ENCODE results near the gene FLNA.
"Not testable (repeated sequence)": the region's sequence is repeated elsewhere in the genome, so short reads cannot be mapped to it uniquely, and the experiment has no call there.

The FLNA gene

DNA sequence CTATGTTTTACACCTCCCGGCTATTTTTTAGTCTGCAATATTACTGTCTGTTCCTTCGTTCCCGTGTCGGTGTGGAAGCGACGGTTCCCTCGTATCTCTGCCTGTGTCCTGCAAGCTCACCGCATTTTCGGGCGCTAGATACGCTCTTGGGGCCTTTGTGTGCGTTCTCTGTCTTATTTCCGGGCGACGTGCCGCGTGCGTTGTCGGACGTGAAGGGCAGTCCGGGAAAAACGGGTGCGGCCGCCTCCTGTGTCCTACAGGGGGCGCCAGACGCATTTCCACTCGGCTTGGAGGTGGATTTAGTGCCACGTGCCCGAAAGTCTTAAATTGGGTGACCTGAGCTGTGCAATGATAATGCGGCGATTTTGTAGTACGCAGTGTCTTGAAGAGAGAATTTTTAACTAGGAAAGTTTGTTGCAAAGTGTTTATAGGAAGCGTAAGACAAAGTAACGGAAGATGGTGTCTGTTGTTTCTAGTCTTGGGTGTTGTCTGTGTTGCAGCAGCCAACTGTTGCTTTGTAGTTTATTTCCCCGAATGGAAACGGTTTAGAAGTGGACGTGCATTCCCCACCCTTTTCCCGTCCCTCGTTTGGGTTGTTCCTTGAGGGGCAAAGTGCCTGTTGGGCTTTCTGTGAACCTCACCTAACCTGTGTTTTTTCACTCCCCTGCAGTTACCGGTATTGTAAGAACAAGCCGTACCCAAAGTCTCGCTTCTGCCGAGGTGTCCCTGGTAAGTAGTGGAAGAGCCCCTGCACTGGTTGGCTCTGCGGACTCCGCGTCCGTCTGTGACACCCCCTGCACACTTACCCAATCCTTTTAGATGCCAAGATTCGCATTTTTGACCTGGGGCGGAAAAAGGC is 24.5 kb upstream of the FLNA start:
- no peak for DNase-seq

DNA sequence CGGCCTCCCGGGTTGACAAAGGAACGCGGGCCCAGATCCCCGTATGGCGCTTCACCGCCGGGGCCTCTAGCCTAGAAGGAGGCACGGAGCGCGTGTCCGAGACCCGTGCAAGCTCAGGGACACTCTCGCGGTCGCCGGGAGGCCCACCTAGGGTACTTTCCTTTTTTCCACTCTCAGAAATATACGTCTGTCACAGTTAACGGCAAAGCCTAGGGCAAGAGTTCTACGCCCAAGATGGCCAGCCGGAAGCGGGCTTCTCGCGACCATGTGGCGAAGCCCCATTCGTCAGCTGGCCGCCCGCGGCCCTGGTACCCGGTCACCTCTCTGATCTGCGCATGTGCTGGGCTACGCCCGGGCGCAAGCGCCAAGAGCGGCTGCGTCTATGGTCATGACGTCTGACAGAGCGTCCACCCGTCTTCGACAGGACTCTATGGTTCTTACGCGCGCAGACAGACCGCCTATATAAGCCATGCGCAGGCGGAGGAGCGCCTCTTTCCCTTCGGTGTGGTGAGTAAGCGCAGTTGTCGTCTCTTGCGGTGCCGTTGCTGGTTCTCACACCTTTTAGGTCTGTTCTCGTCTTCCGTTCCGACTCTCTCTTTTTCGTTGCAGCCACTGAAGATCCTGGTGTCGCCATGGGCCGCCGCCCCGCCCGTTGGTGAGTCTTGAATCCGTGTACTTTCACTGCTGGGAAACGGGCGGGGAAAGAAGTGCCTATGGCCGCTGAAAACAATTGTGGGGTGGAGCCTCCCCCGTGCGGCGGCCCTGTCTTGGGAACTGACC is 23.6 kb upstream of the FLNA start, which contains the start of gene RPL10:
RPL10 (plus strand) TSS at position 490 of the 780 bp plus-strand sequence; CDS start at position 633, 143 bp downstream.
- DNase-seq = peak; percentile 75

DNA sequence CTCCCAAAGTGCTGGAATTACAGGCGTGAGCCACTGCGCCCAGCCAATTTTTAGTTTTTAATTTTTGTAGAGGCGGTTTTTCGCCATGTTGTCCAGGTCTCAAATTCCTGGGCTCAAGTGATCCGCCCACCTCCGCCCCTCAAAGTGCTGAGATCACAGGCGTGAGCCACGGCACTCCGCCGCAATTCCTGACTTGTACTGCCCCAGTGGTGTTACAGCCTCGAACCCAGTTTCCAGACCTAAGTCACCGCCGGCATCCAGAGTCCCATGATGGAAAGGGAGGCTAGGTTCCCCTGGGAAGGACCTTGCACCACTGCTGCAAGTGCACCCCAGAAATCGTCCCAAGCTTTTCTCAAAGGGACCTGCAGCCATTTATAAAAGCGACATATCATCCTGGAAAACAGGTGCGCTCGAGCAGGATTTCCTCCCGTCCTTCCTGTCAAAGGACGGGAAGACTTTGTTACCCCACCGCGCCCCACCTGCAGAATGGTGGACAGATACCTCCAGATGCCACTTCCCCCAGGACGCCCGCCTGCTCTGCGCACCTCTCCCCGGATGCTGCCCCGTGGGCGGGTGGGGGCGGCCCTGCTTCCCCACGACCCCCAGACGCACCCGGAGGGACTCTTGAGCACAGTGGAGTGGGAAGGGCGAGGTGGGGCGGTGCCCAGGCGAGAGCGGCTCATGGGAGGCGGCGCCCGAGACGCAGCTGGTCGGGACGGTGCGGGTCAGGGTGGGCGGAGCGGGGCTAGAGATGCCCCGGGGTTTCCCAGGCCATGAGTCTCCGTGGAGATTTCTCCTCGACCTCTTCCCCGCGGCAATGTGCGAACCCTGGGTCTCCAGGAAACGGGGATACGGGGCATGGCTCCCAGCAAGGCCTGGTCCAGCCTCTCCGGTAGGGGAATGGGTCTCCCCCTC is 22.8 kb upstream of the FLNA start:
- DNase-seq = peak; percentile 40

DNA sequence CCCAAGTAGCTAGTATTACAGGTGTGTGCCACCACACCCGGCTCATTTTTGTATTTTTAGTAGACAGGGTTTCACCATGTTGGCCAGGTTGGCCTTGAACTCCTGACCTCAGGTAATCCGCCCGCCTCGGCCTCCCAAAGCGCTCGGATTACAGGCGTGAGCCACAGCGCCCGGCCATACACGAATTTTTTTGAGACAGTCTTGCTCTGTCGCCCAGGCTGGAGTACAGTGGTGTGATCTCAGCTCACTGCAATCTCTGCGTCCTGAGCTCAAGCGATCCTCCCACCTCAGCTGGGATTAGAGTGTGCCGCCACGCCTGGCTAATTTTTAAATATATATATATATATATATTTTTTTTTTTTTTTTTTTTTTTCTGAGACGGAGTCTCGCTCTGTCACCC is 21.9 kb upstream of the FLNA start:
- not testable (repeated sequence) for DNase-seq

DNA sequence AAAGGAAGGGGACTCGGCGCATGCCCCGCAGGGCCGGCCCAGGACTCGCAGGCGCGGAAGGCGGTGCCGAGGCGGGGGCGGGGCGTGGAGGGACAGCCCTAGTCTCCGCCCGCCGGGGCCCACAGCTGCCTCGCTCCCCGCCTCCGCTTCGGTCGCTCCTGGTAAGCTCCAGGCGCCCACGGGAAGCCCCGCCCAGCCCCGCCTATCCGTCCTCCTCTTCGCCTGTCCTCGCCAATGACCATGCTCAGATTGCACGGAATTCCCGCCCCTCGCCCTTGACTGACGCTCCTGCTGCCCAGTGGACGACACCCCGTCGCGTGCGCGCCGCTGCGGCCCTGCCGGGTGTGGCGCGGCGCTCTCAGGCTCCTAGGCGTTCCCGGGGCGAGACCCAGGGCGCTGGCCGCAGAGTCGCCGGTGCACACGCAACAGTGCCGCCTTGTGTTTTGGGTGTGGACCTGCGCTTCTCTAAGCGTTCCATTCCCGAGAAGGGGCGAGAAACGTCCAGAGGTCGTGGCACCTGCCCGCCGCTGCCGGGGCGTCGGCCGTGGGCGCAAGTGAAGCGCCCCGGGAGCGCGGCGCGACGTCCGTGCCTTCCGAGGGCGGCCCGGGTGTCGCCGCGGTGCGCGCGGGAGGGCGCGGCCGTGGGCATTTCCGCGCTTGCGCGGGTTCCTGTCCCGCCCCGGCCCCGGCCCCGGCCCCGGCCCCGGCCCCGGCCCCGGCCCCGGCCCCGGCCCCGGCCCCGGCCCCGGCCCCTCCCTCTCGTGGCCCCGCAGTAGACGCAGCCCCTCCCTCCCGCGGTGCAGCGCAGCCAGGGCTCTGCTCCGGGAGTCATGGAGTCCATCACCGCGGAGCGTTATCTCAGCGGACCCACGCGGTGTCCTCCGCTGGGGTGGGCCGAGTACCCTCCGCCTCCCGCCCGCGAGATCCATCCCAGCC is 15.6 kb upstream of the FLNA start:
- DNase-seq = not testable (repeated sequence)

DNA sequence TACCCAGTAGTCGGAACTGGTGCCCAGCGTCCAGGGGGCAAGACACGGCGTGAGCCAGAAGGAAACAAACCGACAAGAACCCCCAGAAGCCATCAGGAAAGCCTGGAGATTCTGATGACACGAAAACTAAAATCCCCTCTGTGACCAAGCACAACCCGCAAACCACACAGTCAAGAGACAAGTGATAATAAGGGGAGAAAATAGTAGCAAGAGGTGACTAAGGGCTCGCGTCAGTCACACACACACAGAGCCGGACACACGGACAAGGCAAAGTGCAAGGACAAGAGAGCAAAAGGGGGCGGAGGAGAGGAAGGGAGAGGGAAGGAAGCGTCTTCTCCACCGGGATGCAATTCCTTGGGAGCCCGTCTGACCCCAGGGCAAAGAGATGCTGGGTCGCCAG is 14.2 kb upstream of the FLNA start:
- DNase-seq = not testable (repeated sequence)

DNA sequence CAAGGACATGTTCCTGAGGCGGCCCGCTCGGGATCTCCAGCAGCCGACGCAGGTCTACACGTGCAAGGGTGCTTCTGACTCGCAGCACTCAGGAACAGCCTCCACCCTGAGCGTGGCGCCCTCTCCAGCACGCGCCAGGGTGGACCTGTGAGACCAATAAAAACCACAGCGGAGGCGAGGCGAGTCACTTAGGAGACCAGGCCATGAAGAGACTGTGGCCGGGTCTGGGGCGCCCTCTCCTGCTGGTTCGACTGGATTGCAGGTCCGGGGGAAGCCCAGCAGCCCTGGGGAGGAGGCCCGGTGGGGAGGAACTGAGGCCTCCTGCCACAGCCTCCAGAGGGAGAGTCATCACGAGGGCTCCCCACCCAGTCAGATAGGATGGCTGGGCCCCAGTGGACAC is 13.7 kb upstream of the FLNA start:
- not testable (repeated sequence) for DNase-seq

DNA sequence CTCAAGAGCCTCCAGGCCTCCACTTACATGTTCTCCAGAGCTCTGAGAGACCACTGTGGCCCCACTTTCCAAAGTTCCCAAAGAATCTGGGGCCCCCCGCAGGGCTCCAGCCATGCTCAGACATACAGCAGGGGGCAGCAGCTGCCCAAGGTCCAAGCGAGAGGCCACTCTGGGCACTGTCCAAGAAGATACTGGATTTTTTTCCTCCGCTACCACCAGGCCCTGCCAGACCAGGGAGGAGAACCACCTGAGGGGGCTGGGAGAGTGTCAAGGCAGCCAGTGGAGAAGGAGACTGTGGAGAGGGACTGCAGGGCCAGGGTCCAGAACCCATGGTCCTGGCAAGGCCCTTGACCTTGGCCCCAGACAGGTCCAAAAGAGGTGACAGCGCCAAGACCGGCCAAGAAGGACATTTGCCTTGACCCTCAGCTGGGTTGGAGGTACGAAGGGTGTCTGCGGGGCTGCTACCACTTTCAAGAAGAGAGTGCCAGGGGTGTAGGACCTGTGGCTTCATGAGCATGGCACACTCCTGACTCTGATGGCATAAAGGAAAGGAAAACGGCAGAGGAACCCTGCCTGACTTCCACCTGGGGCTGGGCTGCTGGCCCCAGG is 10.0 kb upstream of the FLNA start:
- no peak for DNase-seq

DNA sequence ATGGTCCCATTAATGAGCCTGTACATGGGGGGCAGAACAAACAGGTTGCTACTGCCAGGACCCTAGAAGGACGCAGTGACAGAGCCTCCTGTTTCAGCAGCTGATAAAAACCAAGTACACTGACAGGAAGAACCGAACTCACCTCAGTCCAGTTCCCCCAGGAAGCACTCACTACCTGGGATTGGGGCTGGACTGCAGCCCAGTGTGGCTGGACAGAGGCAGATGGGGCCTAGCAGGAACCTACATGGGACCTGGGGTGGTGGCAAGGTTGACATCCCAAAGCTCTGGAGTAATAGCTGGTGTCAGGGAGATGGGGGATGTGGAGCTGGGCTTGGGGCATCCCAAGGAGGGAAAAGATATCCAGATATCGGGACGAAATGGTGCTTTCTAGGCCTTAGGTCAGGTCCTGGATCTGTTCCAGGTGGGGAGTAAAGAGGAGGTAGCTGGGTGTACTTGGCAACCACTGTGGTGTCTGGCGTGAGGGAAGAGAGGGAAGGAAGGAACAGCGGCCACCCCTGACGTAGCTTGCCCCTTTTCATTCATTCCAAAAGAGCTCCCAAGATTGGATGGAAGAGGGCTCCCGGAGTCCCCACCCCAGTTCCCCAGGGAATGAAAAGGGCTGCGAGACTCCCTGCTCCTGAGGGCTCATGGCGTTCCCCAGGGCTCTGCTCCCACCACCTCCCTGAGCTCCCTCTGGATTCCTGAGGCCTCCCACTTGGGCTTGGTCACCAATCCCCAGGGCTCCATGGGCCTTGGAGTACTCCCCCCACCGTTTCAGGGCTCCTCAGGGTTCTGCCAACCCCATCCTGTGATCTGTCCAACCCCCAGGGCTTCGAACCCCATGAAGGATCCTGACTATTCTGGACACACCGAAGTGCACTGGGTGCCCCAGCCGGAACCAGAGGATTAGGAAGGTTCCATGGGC is 9.2 kb upstream of the FLNA start:
- no peak for DNase-seq

DNA sequence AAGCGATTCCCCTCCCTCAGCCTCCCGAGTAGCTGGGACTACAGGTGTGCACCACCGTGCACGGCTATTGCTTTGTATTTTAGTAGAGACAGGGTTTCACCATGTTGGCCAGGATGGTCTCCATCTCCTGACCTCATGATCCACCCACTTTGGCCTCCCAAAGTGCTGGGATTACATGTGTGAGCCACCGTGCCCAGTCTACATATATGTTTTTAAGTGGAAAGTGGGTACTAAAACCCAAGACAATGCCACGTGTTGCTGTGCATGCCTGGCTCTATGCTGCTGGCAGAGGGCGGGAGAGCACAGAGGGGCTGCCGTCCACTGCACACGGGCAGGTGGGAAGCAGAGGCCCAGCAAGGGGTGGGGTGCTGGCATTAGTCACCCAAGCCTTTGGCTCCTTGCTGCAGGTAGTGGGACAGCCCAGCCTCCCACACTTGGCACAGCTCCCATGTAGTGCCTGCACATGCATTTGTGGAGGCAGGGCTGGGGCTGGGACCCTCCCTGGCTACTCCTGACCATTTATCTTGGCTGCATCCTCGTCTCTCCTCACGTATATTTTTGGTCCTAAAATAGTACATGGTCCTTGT is 8.1 kb upstream of the FLNA start:
- DNase-seq = no peak

DNA sequence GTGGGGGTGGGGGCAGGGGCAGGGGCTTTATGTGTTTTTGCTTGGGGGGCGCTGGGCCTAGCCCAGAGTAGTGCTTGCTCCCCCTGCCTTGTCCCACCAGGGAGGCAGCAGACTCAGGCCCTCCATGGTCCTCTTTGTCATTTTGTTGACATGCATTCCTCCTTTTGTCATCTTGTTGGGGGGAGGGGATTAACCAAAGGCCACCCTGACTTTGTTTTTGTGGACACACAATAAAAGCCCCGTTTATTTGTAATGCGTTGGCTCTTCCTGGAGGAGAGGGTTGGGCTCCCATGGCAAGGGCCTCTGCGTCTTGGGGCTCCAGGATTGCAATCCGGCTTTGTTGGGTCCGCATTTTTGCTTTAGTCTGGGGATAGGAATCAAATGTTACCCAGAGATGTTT is 6.8 kb upstream of the FLNA start:
- no peak for DNase-seq

DNA sequence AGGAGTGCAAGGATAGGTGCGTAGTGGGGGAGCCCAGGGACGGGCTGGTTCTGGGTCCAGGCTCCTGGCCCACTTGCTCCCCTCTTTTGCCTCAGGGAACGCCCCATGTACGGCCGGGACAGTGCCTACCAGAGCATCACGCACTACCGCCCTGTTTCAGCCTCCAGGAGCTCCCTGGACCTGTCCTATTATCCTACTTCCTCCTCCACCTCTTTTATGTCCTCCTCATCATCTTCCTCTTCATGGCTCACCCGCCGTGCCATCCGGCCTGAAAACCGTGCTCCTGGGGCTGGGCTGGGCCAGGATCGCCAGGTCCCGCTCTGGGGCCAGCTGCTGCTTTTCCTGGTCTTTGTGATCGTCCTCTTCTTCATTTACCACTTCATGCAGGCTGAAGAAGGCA is 6.4 kb upstream of the FLNA start:
- no peak for DNase-seq

DNA sequence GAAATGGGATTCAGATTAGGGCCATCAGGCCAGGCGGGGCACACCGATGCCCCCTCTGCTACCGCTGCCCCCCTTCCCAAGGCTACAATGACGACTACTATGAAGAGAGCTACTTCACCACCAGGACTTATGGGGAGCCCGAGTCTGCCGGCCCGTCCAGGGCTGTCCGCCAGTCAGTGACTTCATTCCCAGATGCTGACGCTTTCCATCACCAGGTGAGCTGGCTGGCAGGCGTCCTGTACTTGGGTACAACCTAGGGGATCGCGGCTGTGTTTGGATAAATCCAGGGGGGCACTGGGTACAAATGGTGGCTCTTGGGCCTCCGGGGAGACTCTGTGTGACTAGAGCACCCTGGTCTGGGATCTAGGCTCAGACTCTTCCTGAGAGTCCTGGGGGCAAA is 5.7 kb upstream of the FLNA start:
- no peak for DNase-seq

DNA sequence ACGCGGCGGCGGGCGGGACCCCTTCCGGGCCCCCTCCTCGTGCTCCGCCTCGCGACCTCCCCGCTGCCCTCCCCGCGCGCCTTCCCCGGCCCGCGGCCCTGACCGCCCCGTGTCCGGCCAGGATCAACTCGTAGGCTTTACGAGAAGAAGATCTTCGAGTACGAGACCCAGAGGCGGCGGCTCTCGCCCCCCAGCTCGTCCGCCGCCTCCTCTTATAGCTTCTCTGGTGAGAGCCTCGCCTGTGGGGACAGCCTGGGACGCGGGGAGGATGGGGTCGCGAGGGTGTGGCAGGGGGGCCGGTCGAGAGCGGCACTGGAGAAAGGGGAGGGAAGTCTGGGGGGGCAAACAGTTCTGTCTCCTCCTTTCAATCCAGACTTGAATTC is 5.1 kb upstream of the FLNA start:
- DNase-seq = no peak

DNA sequence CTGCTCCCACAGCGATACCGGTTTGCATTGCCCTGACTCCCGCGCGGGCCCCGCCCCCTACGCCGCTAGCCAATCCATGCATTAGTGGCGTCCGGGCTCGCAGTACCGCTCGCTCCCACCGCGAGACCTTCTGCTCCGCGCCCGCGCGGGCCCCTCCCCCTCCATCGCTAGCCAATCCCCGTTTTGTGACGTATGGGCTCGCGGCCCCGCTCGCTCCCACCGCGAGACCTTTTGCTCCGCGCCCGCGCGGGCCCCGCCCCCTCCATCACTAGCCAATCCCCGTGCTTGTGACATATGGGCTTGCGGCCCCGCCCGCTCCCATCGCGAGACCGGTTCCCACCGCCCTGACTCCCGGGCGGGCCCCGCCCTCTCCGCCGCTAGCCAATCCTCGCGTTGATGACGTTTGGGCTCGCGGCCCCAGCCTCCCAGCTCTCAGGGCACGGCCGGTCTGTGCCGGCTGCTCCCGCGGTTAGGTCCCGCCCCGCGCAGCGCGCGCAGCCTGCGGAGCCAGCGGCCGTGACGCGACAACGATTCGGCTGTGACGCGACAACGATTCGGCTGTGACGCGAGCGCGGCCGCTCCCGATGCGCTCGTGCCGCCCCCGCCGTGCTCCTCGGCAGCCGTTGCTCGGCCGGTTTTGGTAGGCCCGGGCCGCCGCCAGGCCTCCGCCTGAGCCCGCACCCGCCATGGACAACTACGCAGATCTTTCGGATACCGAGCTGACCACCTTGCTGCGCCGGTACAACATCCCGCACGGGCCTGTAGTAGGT is 4.5 kb upstream of the FLNA start, which contains the start of gene EMD:
EMD (plus strand) TSS at position 497 of the 770 bp plus-strand sequence; CDS start at position 687, 190 bp downstream.
- DNase-seq = peak; percentile 94

DNA sequence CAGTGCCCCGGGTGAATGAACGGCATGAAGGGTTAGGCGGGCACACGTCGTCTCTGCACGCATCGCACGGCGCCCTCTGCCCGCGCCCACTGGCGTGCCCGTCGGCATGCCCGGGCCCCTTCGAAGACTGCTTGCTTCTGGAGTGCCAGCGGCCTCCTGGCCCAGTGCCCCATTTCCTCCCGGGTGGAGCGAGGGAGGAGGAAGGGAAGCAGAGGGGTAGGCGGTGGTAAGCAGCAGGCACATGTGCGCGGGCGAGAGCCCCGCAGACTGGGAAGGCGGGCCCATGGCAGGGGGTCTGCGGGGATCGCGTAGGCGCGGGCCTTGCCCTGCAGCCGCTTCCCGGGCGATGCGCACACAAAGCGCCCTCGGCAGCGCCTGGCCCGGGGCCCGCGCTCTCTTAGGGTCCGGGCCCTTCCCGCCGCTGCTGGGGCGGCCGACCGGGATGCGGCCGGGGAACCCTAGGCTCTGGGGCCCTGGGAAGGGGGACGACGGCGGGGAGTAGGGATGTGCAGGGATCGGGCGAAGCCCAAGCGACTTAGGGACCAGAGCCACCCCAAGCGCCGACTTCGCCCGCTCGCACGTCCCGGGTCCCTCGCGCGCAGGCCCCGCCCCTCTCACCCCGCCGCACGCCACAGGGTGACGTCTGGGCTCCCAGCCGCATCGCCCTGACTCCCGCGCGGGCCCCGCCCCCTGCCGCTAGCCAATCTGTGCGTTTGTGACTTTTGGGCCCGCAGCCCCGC is 3.8 kb upstream of the FLNA start:
- DNase-seq = no peak

DNA sequence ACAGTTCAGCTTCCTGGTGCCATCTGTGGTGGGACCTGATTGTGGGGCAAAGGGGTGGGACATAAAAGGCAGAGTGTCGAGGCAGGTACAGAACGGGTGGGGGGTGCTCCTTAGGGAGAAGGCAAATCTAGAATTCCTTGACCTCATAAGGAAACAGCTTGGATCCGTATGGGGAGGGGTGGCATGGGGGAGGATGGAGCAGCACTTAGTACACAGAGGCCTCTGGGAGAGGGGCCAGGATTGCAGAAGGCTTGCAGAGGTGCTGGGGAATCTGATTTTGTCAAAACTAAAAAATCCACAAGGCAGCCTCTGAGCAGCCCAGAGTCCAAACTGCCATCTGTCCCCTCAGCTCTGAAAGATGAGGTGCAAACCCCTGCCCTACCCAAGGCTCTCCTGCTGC is 2.3 kb upstream of the FLNA start:
- no peak for DNase-seq

DNA sequence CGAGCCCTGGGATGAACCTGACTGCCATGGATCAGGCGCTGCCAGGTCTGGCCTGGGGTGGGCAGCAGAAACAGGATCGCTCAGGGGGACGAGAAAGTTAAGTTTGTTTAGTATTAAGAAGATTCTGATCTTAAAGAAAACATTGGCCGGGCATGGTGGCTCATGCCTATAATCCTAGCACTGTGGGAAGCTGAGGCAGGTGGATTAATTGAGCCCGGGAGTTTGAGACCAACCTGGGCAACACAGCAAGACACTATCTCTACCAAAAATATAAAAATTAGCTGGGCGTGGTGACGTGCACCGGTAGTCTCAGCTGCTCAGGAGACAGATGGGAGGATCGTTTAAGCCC is 696 bp upstream of the FLNA start:
- DNase-seq = no peak
